Hepatocyte (in vitro differentiated cells): ENCODE results near the gene OOSP4A.

Experiments
- EZH2phosphoT487 ChIP-seq: fragments of 200-600 bp; sonication (generic); IDR thresholded peaks from one replicate; pipeline ENCODE4 v1.6.1; 2018; ENCODE audit warnings: antibody characterized with exemption, mild to moderate bottlenecking, low read depth, moderate library complexity; ENCODE audit not compliant: unreplicated experiment, severe bottlenecking
- TF ChIP-seq, protein P1 (sequence below): fragments of 200-600 bp; sonication (generic); IDR thresholded peaks from 2 replicates; pipeline ENCODE4 v1.5.1; 2016; ENCODE audit warnings: antibody characterized with exemption, mild to moderate bottlenecking; ENCODE audit not compliant: poor library complexity

- TF ChIP-seq EZH2phosphoT487, result no peak
- TF ChIP-seq, protein P1, sequence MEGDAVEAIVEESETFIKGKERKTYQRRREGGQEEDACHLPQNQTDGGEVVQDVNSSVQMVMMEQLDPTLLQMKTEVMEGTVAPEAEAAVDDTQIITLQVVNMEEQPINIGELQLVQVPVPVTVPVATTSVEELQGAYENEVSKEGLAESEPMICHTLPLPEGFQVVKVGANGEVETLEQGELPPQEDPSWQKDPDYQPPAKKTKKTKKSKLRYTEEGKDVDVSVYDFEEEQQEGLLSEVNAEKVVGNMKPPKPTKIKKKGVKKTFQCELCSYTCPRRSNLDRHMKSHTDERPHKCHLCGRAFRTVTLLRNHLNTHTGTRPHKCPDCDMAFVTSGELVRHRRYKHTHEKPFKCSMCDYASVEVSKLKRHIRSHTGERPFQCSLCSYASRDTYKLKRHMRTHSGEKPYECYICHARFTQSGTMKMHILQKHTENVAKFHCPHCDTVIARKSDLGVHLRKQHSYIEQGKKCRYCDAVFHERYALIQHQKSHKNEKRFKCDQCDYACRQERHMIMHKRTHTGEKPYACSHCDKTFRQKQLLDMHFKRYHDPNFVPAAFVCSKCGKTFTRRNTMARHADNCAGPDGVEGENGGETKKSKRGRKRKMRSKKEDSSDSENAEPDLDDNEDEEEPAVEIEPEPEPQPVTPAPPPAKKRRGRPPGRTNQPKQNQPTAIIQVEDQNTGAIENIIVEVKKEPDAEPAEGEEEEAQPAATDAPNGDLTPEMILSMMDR, result no peak
These were observed 3.1 kb upstream of the OOSP4A start for GRCh38 chr11:59960502-59961381.
